ENCODE measurements around the gene AMBN. TPM values are rescaled to one million over a fixed set of nuclear protein-coding genes. Genes with fewer than 3 reads are reported as not detected.

The AMBN gene
- polyA plus RNA-seq, 3 donors, result not detected

- Histone ChIP-seq H3K4me2 (replicated peaks; ENCODE audit: extremely low read depth, low read length, poor library complexity, severe bottlenecking) (no peak overlapping the region), H3K9ac (ENCODE audit: insufficient read depth, low read length, poor library complexity, severe bottlenecking) (no peak overlapping the region), H4K20me1 (ENCODE audit: insufficient read depth, low read length) (no peaks in the 10 kb centered on the region), H3K27ac (ENCODE audit: low read depth in 1 of 2, low read length in 2 of 2) (no peak overlapping the region), H3K4me3 (replicated peaks in 1 of 3; ENCODE audit: low read depth in 2 of 3, low read length in 3 of 3) (no peak overlapping the region), H3K36me3 (replicated peaks in 1 of 2; ENCODE audit: control insufficient read depth in 1 of 2, insufficient read depth in 2 of 2, low read length in 2 of 2) (no peaks in the 10 kb centered on the region), H3K27me3 (ENCODE audit: control insufficient read depth in 2 of 2, insufficient read depth in 2 of 2, low read length in 2 of 2) (no peaks in the 10 kb centered on the region), H3K9me3 (replicated peaks in 1 of 2; ENCODE audit: control insufficient read depth in 1 of 2, insufficient read depth in 1 of 2, low read length in 2 of 2) (no peaks in the 10 kb centered on the region), H2AFZ (ENCODE audit: insufficient read depth, low read depth, low read length, poor library complexity, severe bottlenecking) (no peak overlapping the region), H3K4me1 (ENCODE audit: control insufficient read depth in 1 of 2, insufficient read depth in 2 of 2, low read length in 2 of 2) (no peaks in the 10 kb centered on the region), H3K79me2 (ENCODE audit: insufficient read depth, low read length) (no peaks in the 10 kb centered on the region)
- Mint-ChIP-seq H3K27ac (no peak overlapping the region), H3K27me3 (ENCODE audit: low read depth in 3 of 3) (no peaks in the 10 kb centered on the region), H3K9me3 (peaks cover 0 to 4% (median 2%) of the 10 kb centered on the region in 7 donors), H3K36me3 (no peaks in the 10 kb centered on the region), H3K4me3 (no peak overlapping the region), H3K4me1 (no peaks in the 10 kb centered on the region)
- no peak for DNase-seq
- intact Hi-C loops (cut with micrococcal nuclease), result no loop called here
- 100% methylated on average over 2 of the region's 2 CpGs for WGBS (ENCODE audit: insufficient coverage)
- TF ChIP-seq, protein P1, sequence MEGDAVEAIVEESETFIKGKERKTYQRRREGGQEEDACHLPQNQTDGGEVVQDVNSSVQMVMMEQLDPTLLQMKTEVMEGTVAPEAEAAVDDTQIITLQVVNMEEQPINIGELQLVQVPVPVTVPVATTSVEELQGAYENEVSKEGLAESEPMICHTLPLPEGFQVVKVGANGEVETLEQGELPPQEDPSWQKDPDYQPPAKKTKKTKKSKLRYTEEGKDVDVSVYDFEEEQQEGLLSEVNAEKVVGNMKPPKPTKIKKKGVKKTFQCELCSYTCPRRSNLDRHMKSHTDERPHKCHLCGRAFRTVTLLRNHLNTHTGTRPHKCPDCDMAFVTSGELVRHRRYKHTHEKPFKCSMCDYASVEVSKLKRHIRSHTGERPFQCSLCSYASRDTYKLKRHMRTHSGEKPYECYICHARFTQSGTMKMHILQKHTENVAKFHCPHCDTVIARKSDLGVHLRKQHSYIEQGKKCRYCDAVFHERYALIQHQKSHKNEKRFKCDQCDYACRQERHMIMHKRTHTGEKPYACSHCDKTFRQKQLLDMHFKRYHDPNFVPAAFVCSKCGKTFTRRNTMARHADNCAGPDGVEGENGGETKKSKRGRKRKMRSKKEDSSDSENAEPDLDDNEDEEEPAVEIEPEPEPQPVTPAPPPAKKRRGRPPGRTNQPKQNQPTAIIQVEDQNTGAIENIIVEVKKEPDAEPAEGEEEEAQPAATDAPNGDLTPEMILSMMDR (IDR thresholded peaks at IDR 0.05), result no peak
These were observed 10.1 kb upstream of the AMBN start for GRCh38 chr4:70581980-70582379.

GRCh38 chr4:70583952-70584834 is 7.9 kb upstream of the AMBN start:
- no peak overlapping the region for H3K4me3 ChIP-seq (replicated peaks in 1 of 3; ENCODE audit: low read depth in 2 of 3, low read length in 3 of 3)
- no peaks in the 10 kb centered on the region for H3K36me3 ChIP-seq (replicated peaks in 1 of 2; ENCODE audit: control insufficient read depth in 1 of 2, insufficient read depth in 2 of 2, low read length in 2 of 2)
- intact Hi-C loops (cut with micrococcal nuclease), result no loop called here
- WGBS (ENCODE audit: insufficient coverage), result 86% methylated on average over 5 of the region's 9 CpGs
- H3K4me1 ChIP-seq (ENCODE audit: control insufficient read depth in 1 of 2, insufficient read depth in 2 of 2, low read length in 2 of 2), result no peaks in the 10 kb centered on the region
- H3K9ac ChIP-seq (ENCODE audit: insufficient read depth, low read length, poor library complexity, severe bottlenecking), result no peak overlapping the region
- H3K4me3 Mint-ChIP-seq, result no peak overlapping the region
- no peaks in the 10 kb centered on the region for H3K36me3 Mint-ChIP-seq
- H3K27me3 ChIP-seq (ENCODE audit: control insufficient read depth in 2 of 2, insufficient read depth in 2 of 2, low read length in 2 of 2), result no peaks in the 10 kb centered on the region
- no peaks in the 10 kb centered on the region for H3K9me3 ChIP-seq (replicated peaks in 1 of 2; ENCODE audit: control insufficient read depth in 1 of 2, insufficient read depth in 1 of 2, low read length in 2 of 2)
- H3K27ac ChIP-seq (ENCODE audit: low read depth in 1 of 2, low read length in 2 of 2), result no peak overlapping the region
- H3K27me3 Mint-ChIP-seq (ENCODE audit: low read depth in 3 of 3), result no peaks in the 10 kb centered on the region
- no peaks in the 10 kb centered on the region for H3K79me2 ChIP-seq (ENCODE audit: insufficient read depth, low read length)
- no peak overlapping the region for H3K27ac Mint-ChIP-seq
- no peak overlapping the region for H3K4me2 ChIP-seq (replicated peaks; ENCODE audit: extremely low read depth, low read length, poor library complexity, severe bottlenecking)
- no peaks in the 10 kb centered on the region for H3K4me1 Mint-ChIP-seq
- peaks cover 0 to 3% (median 0%) of the 10 kb centered on the region in 7 donors for H3K9me3 Mint-ChIP-seq
- DNase-seq, result no peak
- no peak overlapping the region for H2AFZ ChIP-seq (ENCODE audit: insufficient read depth, low read depth, low read length, poor library complexity, severe bottlenecking)
- H4K20me1 ChIP-seq (ENCODE audit: insufficient read depth, low read length), result no peaks in the 10 kb centered on the region
- TF ChIP-seq, protein P1 (IDR thresholded peaks at IDR 0.05), result no peak

Measured in CD14-positive monocyte (primary cell).